KOPT-K1 (cell line): ENCODE data around the gene MSRB2.

Experiments
- H3K27ac ChIP-seq: fragments of 200-600 bp; sonication (generic); 2 replicates; pipeline ENCODE4 v1.5.1; 2016; ENCODE audit warnings: antibody characterized with exemption, mild to moderate bottlenecking, low read depth, low read length; ENCODE audit not compliant: poor library complexity, severe bottlenecking
- H3K36me3 ChIP-seq: fragments of 200-600 bp; sonication (generic); 2 replicates; pipeline ENCODE4 v1.5.1; 2017; ENCODE audit warnings: antibody characterized with exemption, mild to moderate bottlenecking, low read length, moderate library complexity; ENCODE audit not compliant: insufficient read depth
- H3K9me3 ChIP-seq: fragments of 200-600 bp; sonication (generic); 2 replicates; pipeline ENCODE4 v1.5.1; 2017; ENCODE audit warnings: antibody characterized with exemption, low read length, mild to moderate bottlenecking; ENCODE audit not compliant: insufficient read depth, poor library complexity, severe bottlenecking

The MSRB2 gene

DNA sequence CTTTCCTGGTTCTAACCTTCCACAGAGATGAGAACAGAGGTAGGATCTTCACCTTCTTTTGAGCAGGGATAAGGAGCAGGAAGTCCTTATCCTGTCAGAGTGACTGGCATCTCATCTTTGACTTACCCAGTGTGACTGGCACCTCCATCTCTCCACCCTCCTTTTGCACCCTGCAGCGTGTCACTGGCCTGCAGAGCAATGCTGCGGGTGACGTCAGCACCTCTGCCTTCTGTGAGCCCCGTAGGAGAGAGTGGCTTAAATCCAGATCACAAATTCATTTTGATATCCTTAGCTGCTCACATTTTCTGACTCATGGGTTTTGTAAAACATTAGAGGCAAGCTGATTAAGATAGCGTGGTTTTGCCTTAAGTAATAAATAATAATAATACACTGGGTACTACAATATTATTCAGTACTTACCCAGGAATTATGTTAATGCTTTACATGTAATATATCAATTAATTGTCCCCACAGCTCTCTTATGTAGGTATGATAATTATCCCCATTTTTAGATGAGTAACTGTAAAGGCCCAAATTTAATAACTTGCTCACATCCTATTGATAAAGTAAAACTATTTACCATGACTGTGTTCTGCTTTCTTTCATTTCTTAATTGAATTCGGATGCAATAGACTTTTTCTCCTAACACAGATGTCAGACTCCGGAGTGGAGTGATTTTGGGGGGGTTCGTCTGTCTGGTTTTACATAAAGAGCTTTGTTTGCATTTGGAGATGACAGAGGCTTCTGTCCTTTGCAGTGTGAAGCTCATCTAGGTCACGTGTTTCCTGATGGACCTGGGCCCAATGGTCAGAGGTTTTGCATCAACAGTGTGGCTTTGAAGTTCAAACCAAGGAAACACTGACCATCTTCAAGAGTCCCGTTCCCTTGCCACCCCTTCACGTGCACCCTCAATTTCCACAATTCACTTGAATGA, 24.9 kb downstream of the MSRB2 start:
- Histone ChIP-seq H3K9me3 (no peaks in the 10 kb centered on the region), H3K27ac (no peak overlapping the region), H3K36me3 (peaks cover 23% of the 10 kb centered on the region; the same call in 1 of the 2 replicates)

DNA sequence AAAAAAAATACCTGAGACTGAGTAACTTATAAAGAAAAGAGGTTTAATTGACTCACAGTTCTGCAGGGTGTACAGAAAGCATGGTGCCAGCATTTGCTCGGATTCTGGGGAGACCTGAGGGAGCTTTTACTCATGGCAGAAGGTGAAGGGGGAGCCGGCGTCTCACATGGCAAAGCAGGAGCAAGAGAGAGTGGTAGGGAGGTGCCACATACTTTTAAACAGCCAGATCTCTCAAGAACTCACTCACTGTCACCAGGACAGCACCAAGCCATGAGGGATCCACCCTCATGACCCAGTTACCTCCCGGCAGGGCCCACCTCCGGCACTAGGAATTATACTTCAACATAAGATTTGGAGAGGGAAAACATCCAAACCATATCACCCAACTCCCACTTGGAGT, 25.8 kb downstream of the MSRB2 start:
- Histone ChIP-seq H3K27ac (no peak overlapping the region), H3K9me3 (no peaks in the 10 kb centered on the region), H3K36me3 (peaks cover 23% of the 10 kb centered on the region; the same call in 1 of the 2 replicates)

GRCh38 chr10:23136462-23136861, 41.1 kb downstream of the MSRB2 start:
- Histone ChIP-seq H3K27ac (no peak overlapping the region), H3K9me3 (no peaks in the 10 kb centered on the region), H3K36me3 (no peaks in the 10 kb centered on the region)

DNA sequence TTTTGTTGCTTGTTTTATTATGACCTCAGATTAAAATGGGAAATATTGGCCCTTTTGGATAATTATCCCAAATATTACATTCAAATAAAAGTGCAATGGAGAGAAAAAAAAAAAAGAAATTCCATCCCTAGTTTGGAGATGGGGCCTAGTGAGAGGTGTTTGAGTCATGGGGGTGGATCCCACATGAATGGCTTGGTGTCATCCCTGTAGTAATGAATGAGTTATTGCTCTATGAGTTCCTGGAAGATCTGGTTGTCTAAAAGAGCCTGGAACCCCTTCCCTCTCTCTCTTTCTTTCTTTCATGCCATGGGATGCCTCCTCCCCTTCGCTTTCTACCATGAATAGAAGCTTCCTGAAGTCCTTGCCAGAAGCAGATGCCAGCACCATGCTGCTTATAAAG, 44.3 kb downstream of the MSRB2 start:
- Histone ChIP-seq H3K36me3 (no peaks in the 10 kb centered on the region), H3K9me3 (no peaks in the 10 kb centered on the region), H3K27ac (no peak overlapping the region)

DNA sequence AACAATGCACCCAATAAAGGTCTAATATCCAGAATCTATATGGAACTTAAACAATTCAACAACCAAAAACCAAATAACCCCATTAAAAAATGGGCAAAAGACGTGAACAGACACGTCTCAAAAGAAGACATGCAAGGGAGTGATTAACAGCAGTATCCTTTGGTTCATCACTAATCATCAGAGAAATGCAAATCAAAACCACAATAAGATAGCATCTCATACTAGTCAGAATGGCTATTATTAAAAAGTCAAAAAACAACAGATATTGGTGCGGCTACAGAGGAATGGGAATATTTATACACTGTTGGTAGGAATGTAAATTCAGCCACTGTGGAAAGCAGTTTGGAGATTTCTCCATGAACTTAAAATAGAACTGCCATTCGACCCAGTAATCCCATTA, 46.6 kb downstream of the MSRB2 start:
- Histone ChIP-seq H3K36me3 (no peaks in the 10 kb centered on the region), H3K27ac (no peak overlapping the region), H3K9me3 (no peaks in the 10 kb centered on the region)

GRCh38 chr10:23146258-23146657, 50.9 kb downstream of the MSRB2 start:
- Histone ChIP-seq H3K36me3 (no peaks in the 10 kb centered on the region), H3K27ac (no peak overlapping the region), H3K9me3 (no peaks in the 10 kb centered on the region)

GRCh38 chr10:23147035-23147434, 51.7 kb downstream of the MSRB2 start:
- H3K27ac ChIP-seq = no peak overlapping the region
- H3K36me3 ChIP-seq = no peaks in the 10 kb centered on the region
- H3K9me3 ChIP-seq = no peaks in the 10 kb centered on the region

- H3K27ac ChIP-seq = no peak overlapping the region
- no peaks in the 10 kb centered on the region for H3K9me3 ChIP-seq
- no peaks in the 10 kb centered on the region for H3K36me3 ChIP-seq
Observed at GRCh38 chr10:23148214-23148613, 52.8 kb downstream of the MSRB2 start.

DNA sequence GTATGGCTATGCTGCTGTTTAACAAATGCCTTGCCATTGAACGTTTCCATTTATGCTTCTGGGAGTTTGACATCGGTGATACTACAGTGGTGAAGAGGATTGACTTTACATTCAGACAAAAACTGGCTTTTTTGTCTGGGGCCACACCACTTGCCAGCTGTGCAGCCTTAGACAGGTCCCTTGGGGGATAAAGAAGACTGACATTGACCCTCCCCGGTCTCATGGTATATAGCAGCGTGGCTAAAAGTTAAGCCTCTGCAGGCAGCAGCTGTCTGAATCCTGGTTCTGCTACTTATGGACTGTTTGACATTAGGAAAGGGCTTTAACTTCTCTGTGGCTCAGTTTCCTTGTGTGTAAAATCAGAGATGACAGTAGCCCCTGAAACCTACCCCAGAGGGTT, 54.7 kb downstream of the MSRB2 start:
- H3K36me3 ChIP-seq = no peaks in the 10 kb centered on the region
- no peaks in the 10 kb centered on the region for H3K9me3 ChIP-seq
- no peak overlapping the region for H3K27ac ChIP-seq

GRCh38 chr10:23150610-23151009, 55.2 kb downstream of the MSRB2 start:
- H3K36me3 ChIP-seq = no peaks in the 10 kb centered on the region
- H3K9me3 ChIP-seq = no peaks in the 10 kb centered on the region
- no peak overlapping the region for H3K27ac ChIP-seq

GRCh38 chr10:23151071-23151470, 55.7 kb downstream of the MSRB2 start:
- H3K27ac ChIP-seq = no peak overlapping the region

GRCh38 chr10:23155169-23155568, 59.8 kb downstream of the MSRB2 start:
- no peaks in the 10 kb centered on the region for H3K36me3 ChIP-seq
- no peaks in the 10 kb centered on the region for H3K9me3 ChIP-seq
- H3K27ac ChIP-seq = no peak overlapping the region

More at GRCh38 chr10:23151071-23151470, 55.7 kb downstream of the MSRB2 start:
- Histone ChIP-seq H3K9me3 (no peaks in the 10 kb centered on the region), H3K36me3 (no peaks in the 10 kb centered on the region)

DNA sequence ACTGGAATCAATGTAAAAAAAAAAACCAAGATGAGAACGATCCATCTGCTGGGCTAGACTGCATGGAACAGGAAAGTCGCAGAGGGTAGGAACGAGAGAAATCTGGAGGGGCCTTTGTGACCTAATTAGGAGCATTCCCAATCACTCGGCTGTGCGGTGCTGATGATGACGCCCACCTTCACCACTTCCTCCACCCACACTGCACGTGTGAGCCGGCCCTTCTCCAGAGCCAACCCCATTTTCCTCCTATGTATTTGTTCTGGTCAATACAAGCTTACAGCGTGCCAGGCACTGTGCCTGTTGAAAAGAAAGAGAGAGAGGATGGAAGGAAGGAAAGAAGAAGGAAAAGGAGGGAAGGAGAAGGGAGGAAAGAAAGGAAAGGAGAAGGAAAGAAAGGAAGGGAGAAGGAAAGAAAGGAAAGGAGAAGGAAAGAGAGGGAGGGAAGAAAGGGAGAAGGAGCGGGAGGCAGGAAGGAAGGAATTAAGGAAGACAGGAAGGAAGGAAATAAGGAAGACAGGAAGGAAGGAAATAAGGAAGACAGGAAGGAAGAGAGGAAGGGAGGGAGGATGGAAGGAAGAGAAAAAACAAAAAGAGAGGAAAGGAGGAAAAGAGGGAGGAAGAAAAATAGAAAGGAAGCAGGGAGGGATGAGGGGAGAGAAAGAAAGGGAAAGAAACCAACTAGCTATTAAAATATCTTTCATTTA, 61.2 kb downstream of the MSRB2 start:
- H3K36me3 ChIP-seq = no peaks in the 10 kb centered on the region
- H3K9me3 ChIP-seq = no peaks in the 10 kb centered on the region
- no peak overlapping the region for H3K27ac ChIP-seq

DNA sequence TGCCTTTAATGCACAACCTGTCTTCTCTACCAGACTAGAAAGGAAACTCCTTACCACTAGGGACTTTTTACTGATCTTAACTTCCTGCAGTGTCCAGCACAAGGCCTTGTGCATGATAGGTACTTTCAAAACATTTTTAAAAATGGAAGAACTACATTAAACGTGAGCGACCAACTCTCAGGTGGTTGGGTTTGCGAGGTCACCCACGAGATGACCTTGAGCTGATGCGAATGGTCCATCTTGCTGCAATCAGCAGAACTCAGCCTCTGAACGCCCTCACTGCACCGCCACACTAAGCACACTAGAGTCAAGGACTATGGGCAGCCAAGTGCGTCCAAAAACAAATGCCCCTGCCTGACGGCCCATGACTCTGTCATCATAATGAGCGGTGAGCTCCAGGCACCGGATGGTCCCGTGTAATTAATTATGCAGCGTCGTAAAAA, 61.9 kb downstream of the MSRB2 start:
- no peaks in the 10 kb centered on the region for H3K36me3 ChIP-seq
- H3K9me3 ChIP-seq = no peaks in the 10 kb centered on the region
- no peak overlapping the region for H3K27ac ChIP-seq

DNA sequence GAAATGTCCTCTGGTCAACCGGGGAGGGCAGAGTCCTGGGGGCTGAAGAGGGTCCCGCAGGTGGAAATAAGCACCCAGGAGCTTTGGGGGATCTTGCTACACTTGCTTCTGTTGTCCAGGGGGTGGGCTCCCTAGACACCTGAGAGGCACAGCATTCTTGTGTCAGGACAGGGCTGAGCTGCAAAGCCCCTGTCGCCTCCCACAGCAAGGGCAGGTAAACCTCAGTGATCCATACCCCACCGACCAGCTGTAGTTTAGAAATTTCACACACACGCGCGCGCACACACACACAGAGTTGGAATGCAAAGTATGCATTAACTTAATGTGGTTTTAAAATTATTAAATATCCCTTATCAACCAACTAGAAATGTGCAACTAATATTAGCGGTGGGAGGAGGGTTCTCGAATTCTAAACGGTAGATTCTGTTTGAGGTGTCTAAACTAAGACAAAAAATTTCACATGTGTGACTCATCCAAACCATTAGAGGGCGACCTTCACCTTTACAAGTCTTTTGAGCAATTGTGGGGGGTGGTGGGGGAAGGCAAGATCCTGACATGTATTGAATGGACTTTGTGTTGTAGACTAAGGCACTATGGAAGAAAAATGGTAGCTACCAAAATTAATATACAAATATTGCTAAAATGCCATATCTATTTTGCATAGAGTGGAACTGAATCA, 62.5 kb downstream of the MSRB2 start:
- Histone ChIP-seq H3K27ac (no peak overlapping the region), H3K36me3 (no peaks in the 10 kb centered on the region), H3K9me3 (no peaks in the 10 kb centered on the region)
